ENCODE measurements around the gene BRME1.

GRCh38 chr19:13885826-13886365, 20.0 kb downstream of the BRME1 start:
- no peak for TF ChIP-seq POLR2A (IDR thresholded peaks at IDR 0.05)
- TF ChIP-seq CTCF (IDR thresholded peaks at IDR 0.05) = no peak
- TF ChIP-seq EP300 (IDR thresholded peaks at IDR 0.05) = no peak
- no peak for TF ChIP-seq POLR2AphosphoS5 (IDR thresholded peaks at IDR 0.05)

Measured in upper lobe of left lung (tissue), 4 donors.